ENCODE results near the gene STX2. TPM values are rescaled to one million over a fixed set of nuclear protein-coding genes. Genes with fewer than 3 reads are reported as not detected.

Gene STX2
- total and polyA plus RNA-seq, 2 experiments from 2014 or later: 12.4 to 23.1 TPM

- Histone ChIP-seq H2AFZ (no peak overlapping the region), H3K9me3 (ENCODE audit: low read depth) (no peaks in the 10 kb centered on the region), H4K20me1 (ENCODE audit: insufficient read depth, poor library complexity, severe bottlenecking) (no peaks in the 10 kb centered on the region), H3K27me3 (peaks cover 9% of the 10 kb centered on the region), H3K4me3 (no peak overlapping the region), H3K79me2 (no peaks in the 10 kb centered on the region), H3K4me1 (ENCODE audit: insufficient read depth) (no peaks in the 10 kb centered on the region), H3K9me2 (replicated peaks; ENCODE audit: insufficient read depth) (no peaks in the 10 kb centered on the region), H3K4me2 (no peak overlapping the region), H3K27ac (no peak overlapping the region), H3K36me3 (replicated peaks; ENCODE audit: insufficient read depth, low read depth) (no peaks in the 10 kb centered on the region)
- 78% methylated on average over 9 of the region's 9 CpGs for WGBS (ENCODE audit: low lambda C conversion rate, missing lambda C conversion rate)
- DNase-seq (ENCODE audit: low spot score): no peak
- no peak for TF ChIP-seq EZH2 (IDR thresholded peaks at IDR 0.05; ENCODE audit: borderline replicate concordance)
- no peak for TF ChIP-seq CTCF (IDR thresholded peaks at IDR 0.05; ENCODE audit: poor library complexity)
- TF ChIP-seq EZH2phosphoT487 (IDR thresholded peaks at IDR 0.05; ENCODE audit: low read depth, severe bottlenecking, unreplicated experiment): no peak
Measured at GRCh38 chr12:130768120-130768519, 70.9 kb downstream of the STX2 start.

- Histone ChIP-seq H3K36me3 (replicated peaks; ENCODE audit: insufficient read depth, low read depth) (no peaks in the 10 kb centered on the region), H3K27me3 (peaks cover 6% of the 10 kb centered on the region), H3K9me3 (ENCODE audit: low read depth) (no peaks in the 10 kb centered on the region), H4K20me1 (ENCODE audit: insufficient read depth, poor library complexity, severe bottlenecking) (no peaks in the 10 kb centered on the region), H2AFZ (no peak overlapping the region), H3K79me2 (no peaks in the 10 kb centered on the region), H3K4me2 (no peak overlapping the region), H3K9me2 (replicated peaks; ENCODE audit: insufficient read depth) (no peaks in the 10 kb centered on the region), H3K27ac (no peak overlapping the region), H3K4me3 (no peak overlapping the region), H3K4me1 (ENCODE audit: insufficient read depth) (no peaks in the 10 kb centered on the region)
- 88% methylated on average over 2 of the region's 2 CpGs for WGBS (ENCODE audit: low lambda C conversion rate, missing lambda C conversion rate)
- TF ChIP-seq EZH2phosphoT487 (IDR thresholded peaks at IDR 0.05; ENCODE audit: low read depth, severe bottlenecking, unreplicated experiment) (no peak), EZH2 (IDR thresholded peaks at IDR 0.05; ENCODE audit: borderline replicate concordance) (no peak), CTCF (IDR thresholded peaks at IDR 0.05; ENCODE audit: poor library complexity) (no peak)
- DNase-seq (ENCODE audit: low spot score): no peak
Measured at GRCh38 chr12:130766470-130766869, 72.6 kb downstream of the STX2 start.

- WGBS (ENCODE audit: low lambda C conversion rate, missing lambda C conversion rate): 94% methylated on average over 8 of the region's 8 CpGs
- TF ChIP-seq EZH2 (IDR thresholded peaks at IDR 0.05; ENCODE audit: borderline replicate concordance) (no peak), EZH2phosphoT487 (IDR thresholded peaks at IDR 0.05; ENCODE audit: low read depth, severe bottlenecking, unreplicated experiment) (no peak), CTCF (IDR thresholded peaks at IDR 0.05; ENCODE audit: poor library complexity) (no peak)
- DNase-seq (ENCODE audit: low spot score): no peak
- H3K4me1 ChIP-seq (ENCODE audit: insufficient read depth): no peaks in the 10 kb centered on the region
- H3K27me3 ChIP-seq: peaks cover 5% of the 10 kb centered on the region
- no peak overlapping the region for H3K4me3 ChIP-seq
- H3K9me2 ChIP-seq (replicated peaks; ENCODE audit: insufficient read depth): no peaks in the 10 kb centered on the region
- no peaks in the 10 kb centered on the region for H4K20me1 ChIP-seq (ENCODE audit: insufficient read depth, poor library complexity, severe bottlenecking)
- no peaks in the 10 kb centered on the region for H3K9me3 ChIP-seq (ENCODE audit: low read depth)
- no peaks in the 10 kb centered on the region for H3K36me3 ChIP-seq (replicated peaks; ENCODE audit: insufficient read depth, low read depth)
- H3K27ac ChIP-seq: no peak overlapping the region
- no peaks in the 10 kb centered on the region for H3K79me2 ChIP-seq
- no peak overlapping the region for H2AFZ ChIP-seq
- H3K4me2 ChIP-seq: no peak overlapping the region
Measured at GRCh38 chr12:130765186-130765659, 73.8 kb downstream of the STX2 start.

Measured in hepatocyte (in vitro differentiated cells).